Stimulated activated CD4-positive, alpha-beta T cell treated with anti-CD3 and anti-CD28 coated beads, Interleukin-1b, Interleukin-23, amount 100 ng/mL, for 24 hours (primary cell): ENCODE measurements around the gene NEDD4L.

Experiments used
- DNase-seq, 4 experiments: peaks; one replicate each; pipeline ENCODE4 v3.0.0-alpha.2; 2020; ENCODE audit warnings: low read depth in 4 of 4, low spot score in 1 of 4

NEDD4L gene

GRCh38 chr18:58310517-58310916 lies 266.5 kb downstream of the NEDD4L start:
- DNase-seq = peak in 2 of 4 experiments; percentile 10 to 20

GRCh38 chr18:58311390-58311789 lies 267.4 kb downstream of the NEDD4L start:
- no peak for DNase-seq

GRCh38 chr18:58313491-58314032 lies 269.5 kb downstream of the NEDD4L start:
- DNase-seq = no peak

- no peak for DNase-seq
Observed at GRCh38 chr18:58314284-58314683, 270.3 kb downstream of the NEDD4L start.

GRCh38 chr18:58315041-58315440 lies 271.0 kb downstream of the NEDD4L start:
- no peak for DNase-seq

- no peak for DNase-seq
Observed at GRCh38 chr18:58315739-58316215, 271.8 kb downstream of the NEDD4L start.

GRCh38 chr18:58316396-58317342 lies 272.6 kb downstream of the NEDD4L start:
- no peak for DNase-seq

- no peak for DNase-seq
Observed at GRCh38 chr18:58319719-58320118, 275.7 kb downstream of the NEDD4L start.

- DNase-seq = no peak
Observed at GRCh38 chr18:58320907-58321561, 277.0 kb downstream of the NEDD4L start.

- peak in 3 of 4 experiments; percentile 10 to 38 (median 17) for DNase-seq
Observed at GRCh38 chr18:58321986-58322385, 278.0 kb downstream of the NEDD4L start.

- DNase-seq = no peak
Observed at GRCh38 chr18:58322464-58322863, 278.4 kb downstream of the NEDD4L start.

GRCh38 chr18:58323866-58324762 lies 280.1 kb downstream of the NEDD4L start:
- no peak for DNase-seq

- no peak for DNase-seq
Observed at GRCh38 chr18:58324824-58325480, 280.9 kb downstream of the NEDD4L start.

GRCh38 chr18:58325494-58325893 lies 281.5 kb downstream of the NEDD4L start:
- DNase-seq = no peak

GRCh38 chr18:58334061-58334460 lies 290.0 kb downstream of the NEDD4L start:
- no peak for DNase-seq

GRCh38 chr18:58335223-58335622 lies 291.2 kb downstream of the NEDD4L start:
- no peak for DNase-seq

GRCh38 chr18:58335821-58336220 lies 291.8 kb downstream of the NEDD4L start:
- DNase-seq = no peak

GRCh38 chr18:58336605-58337004 lies 292.6 kb downstream of the NEDD4L start:
- DNase-seq = no peak

- DNase-seq = no peak
Observed at GRCh38 chr18:58337285-58337684, 293.3 kb downstream of the NEDD4L start.

GRCh38 chr18:58337686-58338085 lies 293.7 kb downstream of the NEDD4L start:
- DNase-seq = no peak
